Suprapubic skin (tissue), 3 donors: ENCODE results near the gene PTPRA.

Experiments used
- POLR2AphosphoS5 ChIP-seq, 3 donors: sonication (generic); formaldehyde crosslinking; IDR thresholded peaks; one replicate each; pipeline ENCODE4 v1.6.1; 2017; ENCODE audit warnings: antibody characterized with exemption in 3 of 3
- TF ChIP-seq, protein P1 (sequence below), 2 donors: fragments of 200-600 bp in 1 of 2; fragments of 450-650 bp in 1 of 2; sonication (generic) in 1 of 2; IDR thresholded peaks; one replicate each; pipeline ENCODE4 v1.5.1; 2016 to 2019; ENCODE audit warnings: antibody characterized with exemption in 2 of 2, mild to moderate bottlenecking in 1 of 2, moderate library complexity in 1 of 2

GRCh38 chr20:2858591-2858990 lies 14.7 kb upstream of the PTPRA start:
- no peak for TF ChIP-seq POLR2AphosphoS5 (IDR thresholded peaks at IDR 0.05)
- TF ChIP-seq, protein P1, sequence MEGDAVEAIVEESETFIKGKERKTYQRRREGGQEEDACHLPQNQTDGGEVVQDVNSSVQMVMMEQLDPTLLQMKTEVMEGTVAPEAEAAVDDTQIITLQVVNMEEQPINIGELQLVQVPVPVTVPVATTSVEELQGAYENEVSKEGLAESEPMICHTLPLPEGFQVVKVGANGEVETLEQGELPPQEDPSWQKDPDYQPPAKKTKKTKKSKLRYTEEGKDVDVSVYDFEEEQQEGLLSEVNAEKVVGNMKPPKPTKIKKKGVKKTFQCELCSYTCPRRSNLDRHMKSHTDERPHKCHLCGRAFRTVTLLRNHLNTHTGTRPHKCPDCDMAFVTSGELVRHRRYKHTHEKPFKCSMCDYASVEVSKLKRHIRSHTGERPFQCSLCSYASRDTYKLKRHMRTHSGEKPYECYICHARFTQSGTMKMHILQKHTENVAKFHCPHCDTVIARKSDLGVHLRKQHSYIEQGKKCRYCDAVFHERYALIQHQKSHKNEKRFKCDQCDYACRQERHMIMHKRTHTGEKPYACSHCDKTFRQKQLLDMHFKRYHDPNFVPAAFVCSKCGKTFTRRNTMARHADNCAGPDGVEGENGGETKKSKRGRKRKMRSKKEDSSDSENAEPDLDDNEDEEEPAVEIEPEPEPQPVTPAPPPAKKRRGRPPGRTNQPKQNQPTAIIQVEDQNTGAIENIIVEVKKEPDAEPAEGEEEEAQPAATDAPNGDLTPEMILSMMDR (IDR thresholded peaks at IDR 0.05) = no peak
